HepG2 (cell line): Measurements from ENCODE around the gene IL17RB. TPM values are rescaled to one million over a fixed set of nuclear protein-coding genes. Genes with fewer than 3 reads are reported as not detected.

Experiments used
- ATAC-seq: fragments of 200-7000 bp; cut with Tn5 transposase; 3 replicates; pipeline ENCODE4 v1.9.1; 2020; ENCODE audit warnings: mild to moderate bottlenecking, moderate library complexity
- BruUV-seq: library from RNA; stranded (reverse); fragments of 400-500 nt; replicated peaks from 2 replicates; lab custom pipeline; 2021; lab: Mats Ljungman, UMichigan
- CTCF ChIA-PET: fragments of 300-600 bp; formaldehyde crosslinking; extraction: SDS; loops from one replicate; lab custom pipeline; 2021; ENCODE audit warnings: low total read pairs, inconsistent platforms, low intra/inter-chr PET ratio; lab: Yijun Ruan, JAX
- POLR2A ChIA-PET: fragments of 350-600 bp; sonication (Branson Sonifier 250); formaldehyde crosslinking; loops from one replicate; lab custom pipeline; 2020; ENCODE audit warnings: antibody characterized with exemption, inconsistent platforms; lab: Yijun Ruan, JAX
- DNase-seq: peaks from one replicate; pipeline ENCODE4 v3.0.0-alpha.2; 2015; ENCODE audit warnings: low spot score
- FAIRE-seq: peaks from 3 replicates; lab custom pipeline; 2011; peaks lifted over from hg19 to GRCh38; lab: Jason Lieb, UNC
- H2AFZ ChIP-seq: one replicate; pipeline ENCODE4 v1.6.1; 2011; ENCODE audit warnings: low read length, inconsistent platforms
- H3K27ac ChIP-seq: fragments of 300-600 bp; 3 replicates; pipeline ENCODE4 v1.8.0; 2011; ENCODE audit warnings: mixed run types, mild to moderate bottlenecking, mixed read lengths, low read length, inconsistent platforms; ENCODE audit not compliant: insufficient read depth; ENCODE audit errors: extremely low read length
- H3K27me3 ChIP-seq, 2 experiments: fragments of 200-600 bp in 1 of 2; 2 replicates in 1 of 2; 3 replicates in 1 of 2; pipeline versions ENCODE4 v1.6.0 to v1.8.0; 2011; ENCODE audit warnings: low read length in 2 of 2, mild to moderate bottlenecking in 2 of 2, moderate library complexity in 2 of 2, inconsistent platforms in 1 of 2; ENCODE audit not compliant: insufficient read depth in 2 of 2, control insufficient read depth in 1 of 2
- H3K36me3 ChIP-seq, 2 experiments: fragments of 200-600 bp in 1 of 2; replicated peaks in 1 of 2; 2 replicates in 1 of 2; 3 replicates in 1 of 2; pipeline versions ENCODE4 v1.5.1 to v1.8.0; 2011; ENCODE audit warnings: low read length in 2 of 2, inconsistent platforms in 1 of 2; ENCODE audit not compliant: insufficient read depth in 2 of 2, control insufficient read depth in 1 of 2
- H3K4me1 ChIP-seq: 2 replicates; pipeline ENCODE4 v1.5.1; 2012; ENCODE audit warnings: low read length, inconsistent platforms; ENCODE audit not compliant: insufficient read depth
- H3K4me2 ChIP-seq: 2 replicates; pipeline ENCODE4 v1.6.0; 2011; ENCODE audit warnings: low read depth, low read length, inconsistent platforms
- H3K4me3 ChIP-seq, 3 experiments: fragments of 200-600 bp in 1 of 3; sonication (generic), shearing (Covaris generic) in 1 of 3; replicated peaks in 1 of 3; 2 replicates each; pipeline ENCODE4 v1.5.1; 2011 to 2016; ENCODE audit warnings: low read length in 3 of 3, inconsistent platforms in 2 of 3, low read depth in 2 of 3, mild to moderate bottlenecking in 2 of 3, control low read depth in 1 of 3, mixed read lengths in 1 of 3; ENCODE audit not compliant: insufficient read depth in 1 of 3
- H3K79me2 ChIP-seq: one replicate; pipeline ENCODE4 v1.6.1; 2011; ENCODE audit warnings: low read length, inconsistent platforms; ENCODE audit not compliant: insufficient read depth
- H3K9ac ChIP-seq: 2 replicates; pipeline ENCODE4 v1.6.0; 2011; ENCODE audit warnings: mild to moderate bottlenecking, low read depth, low read length, inconsistent platforms; ENCODE audit not compliant: insufficient read depth
- H3K9me3 ChIP-seq: 2 replicates; pipeline ENCODE4 v1.5.1; 2012; ENCODE audit warnings: mild to moderate bottlenecking, low read length
- H4K20me1 ChIP-seq: 2 replicates; pipeline ENCODE4 v1.6.0; 2011; ENCODE audit warnings: inconsistent platforms, mild to moderate bottlenecking, low read length, moderate library complexity; ENCODE audit not compliant: insufficient read depth
- BRD4 ChIP-seq: sonication (generic); formaldehyde crosslinking; IDR thresholded peaks from 2 replicates; pipeline ENCODE4 v1.4.0; 2020; ENCODE audit warnings: missing genetic modification reagents
- ESRRA ChIP-seq: sonication (generic); formaldehyde crosslinking; IDR thresholded peaks from 2 replicates; pipeline ENCODE4 v1.5.1; 2020; ENCODE audit warnings: mild to moderate bottlenecking, low read depth, missing genetic modification reagents
- HBP1 ChIP-seq: IDR thresholded peaks from 2 replicates; pipeline ENCODE4 v1.6.1; 2016; ENCODE audit warnings: low read depth, control low read depth
- HNRNPUL1 ChIP-seq: fragments of 200-400 bp; formaldehyde crosslinking; IDR thresholded peaks from 2 replicates; pipeline ENCODE4 v1.6.1; 2017; ENCODE audit warnings: low read depth, mild to moderate bottlenecking, low read length, moderate library complexity
- JUN ChIP-seq: sonication (generic); formaldehyde crosslinking; IDR thresholded peaks from 2 replicates; pipeline ENCODE4 v1.4.0; 2020; ENCODE audit warnings: mild to moderate bottlenecking, missing genetic modification reagents
- MED13 ChIP-seq: sonication (generic); formaldehyde crosslinking; IDR thresholded peaks from 2 replicates; pipeline ENCODE4 v1.5.0; 2020; ENCODE audit warnings: missing genetic modification reagents
- SNAPC5 ChIP-seq: sonication (generic); formaldehyde crosslinking; IDR thresholded peaks from 2 replicates; pipeline ENCODE4 v1.8.1; 2023; ENCODE audit warnings: mild to moderate bottlenecking, missing genetic modification reagents, borderline replicate concordance
- SOX6 ChIP-seq, 2 experiments: fragments of 450-650 bp in 1 of 2; sonication (generic) in 1 of 2; formaldehyde crosslinking in 1 of 2; IDR thresholded peaks; 2 replicates each; pipeline versions ENCODE4 v1.4.0 to v1.6.1; 2017 to 2020; ENCODE audit warnings: antibody characterized with exemption in 1 of 2, mild to moderate bottlenecking in 1 of 2, missing genetic modification reagents in 1 of 2
- ZNF180 ChIP-seq: sonication (generic); formaldehyde crosslinking; IDR thresholded peaks from 2 replicates; pipeline ENCODE4 v1.4.0; 2020; ENCODE audit warnings: low read depth, missing genetic modification reagents, borderline replicate concordance
- WGBS: methylation state at CpG from one replicate; pipeline ENCODE4 v1.1.6; 2017; ENCODE audit warnings: low lambda C conversion rate; 5-methylcytosine and 5-hydroxymethylcytosine counted together
- in situ Hi-C: cut with HindIII; loops from 2 replicates; pipeline ENCODE4 v1.10.0; 2017; ENCODE audit warnings: low pct_unique_long_range_greater_than_20kb; ENCODE audit not compliant: extremely low pct_ligation_motif_present
- intact Hi-C: fragments of 100-400 bp; cut with micrococcal nuclease; formaldehyde crosslinking; loops from one replicate; pipeline ENCODE4 v1.10.0; 2022; ENCODE audit not compliant: unreplicated experiment
- polyA plus RNA-seq, 8 experiments: library from polyadenylated mRNA; depleted of rRNA in 3 of 8; stranded (reverse) in 7 of 8; unstranded in 1 of 8; fragments of >200 nt; fragmentation: Illumina TruSeq in 4 of 8; extraction: Trizol in 4 of 8; gene quantifications; 2 replicates each; pipeline versions ENCODE4 v1.2.1 to v1.2.3, GENCODE V29; 2011 to 2016; ENCODE audit warnings: low read depth in 4 of 8, missing spikeins in 1 of 8, mixed read lengths in 1 of 8; ENCODE audit not compliant: insufficient read depth in 1 of 8
- total RNA-seq, 5 experiments: library from RNA; depleted of rRNA; stranded (reverse); fragments of >200 nt; fragmentation: Illumina TruSeq; extraction: Trizol; gene quantifications; 2 replicates each; pipeline ENCODE4 v1.2.3, GENCODE V29; 2016; ENCODE audit warnings: low read depth in 1 of 5

The IL17RB gene
- total and polyA plus RNA-seq, 2 of the 13 experiments (the other 11 are each of a cell fraction or from before 2014, with no cell fraction given) = 130 to 190 TPM

GRCh38 chr3:53807117-53807810 is 39.1 kb upstream of the IL17RB start:
- ChIA-PET POLR2A (interaction anchor here (1.4 to 2.2 kb wide), 2 partner anchors 35 to 37 kb away, joined by 4 to 8 read pairs; no protein-coding TSS in a partner anchor), CTCF (no interaction called here)
- DNase-seq = no peak
- Histone ChIP-seq H4K20me1 (peaks cover 4% of the 10 kb centered on the region; the same call in 1 of the 2 replicates), H3K4me3 (no peak overlapping the region), H3K79me2 (no peaks in the 10 kb centered on the region), H3K9me3 (no peaks in the 10 kb centered on the region), H3K4me2 (0 out of 2 replicates have a peak overlapping the region, but pooled peaks have one; percentile 50), H3K9ac (no peak overlapping the region), H3K27ac (no peak overlapping the region), H2AFZ (no peak overlapping the region), H3K27me3 (no peaks in the 10 kb centered on the region; a peak in 1 of 5 replicates), H3K36me3 (no peaks in the 10 kb centered on the region), H3K4me1 (peaks cover 18% of the 10 kb centered on the region)
- BruUV-seq = no TSS peak
- intact Hi-C loops (loop anchor here (5.0 kb wide), 1 partner anchor 35 kb away; no protein-coding TSS in a partner anchor), in situ Hi-C loops (no loop called here)
- no peak for TF ChIP-seq JUN
- no peak for TF ChIP-seq HBP1 (CRISPR knock-in tag)
- TF ChIP-seq SNAPC5 (CRISPR knock-in tag) = no peak
- TF ChIP-seq BRD4 (CRISPR knock-in tag) = 0 out of 2 replicates have a peak, but pooled peaks have one; percentile 13
- no peak for TF ChIP-seq ESRRA (CRISPR knock-in tag)
- no peak for TF ChIP-seq MED13 (CRISPR knock-in tag)
- TF ChIP-seq SOX6 (IDR thresholded peaks at IDR 0.05) = no peak
- TF ChIP-seq SOX6 (CRISPR knock-in tag; IDR thresholded peaks at IDR 0.05) = no peak
- TF ChIP-seq ZNF180 (CRISPR knock-in tag) = no peak
- TF ChIP-seq HNRNPUL1 = no peak
- FAIRE-seq = no peak
- ATAC-seq = peak; percentile 19
- 71% methylated on average over 7 of the region's 15 CpGs for WGBS
